ENCODE measurements around the gene COL6A2.

- TF ChIP-seq CTCF (IDR thresholded peaks at IDR 0.05 in 2 of 3, conservative IDR thresholded peaks at IDR 0.05 in 1 of 3; ENCODE audit: borderline replicate concordance in 1 of 3, insufficient read depth in 1 of 3, low read depth in 2 of 3, low read length in 2 of 3) (no peak), JUND (IDR thresholded peaks at IDR 0.05) (no peak), POLR2AphosphoS5 (IDR thresholded peaks at IDR 0.05; ENCODE audit: low read depth, low read length) (no peak), MAX (IDR thresholded peaks at IDR 0.05) (no peak), ZBTB33 (IDR thresholded peaks at IDR 0.05; ENCODE audit: extremely low read depth, insufficient replicate concordance, low read length) (no peak), EZH2 (IDR thresholded peaks at IDR 0.05) (no peak), EZH2phosphoT487 (IDR thresholded peaks at IDR 0.05; ENCODE audit: borderline replicate concordance) (no peak), SIN3A (IDR thresholded peaks at IDR 0.05; ENCODE audit: low read depth) (no peak), POLR2A (IDR thresholded peaks at IDR 0.05; ENCODE audit: borderline replicate concordance, extremely low read depth, insufficient read depth, insufficient read length) (no peak), YY1 (IDR thresholded peaks at IDR 0.05; ENCODE audit: extremely low read depth, insufficient replicate concordance, low read depth, low read length) (no peak), RAD21 (IDR thresholded peaks at IDR 0.05; ENCODE audit: low read depth) (no peak), ZNF274 (IDR thresholded peaks at IDR 0.05; ENCODE audit: low read depth, low read length) (no peak), REST (IDR thresholded peaks at IDR 0.05; ENCODE audit: low read depth) (no peak), CEBPB (IDR thresholded peaks at IDR 0.05; ENCODE audit: low read depth) (no peak)
Measured at GRCh38 chr21:46145840-46146691, 48.2 kb downstream of the COL6A2 start.

All from HCT116 (cell line).